Measurements from ENCODE around the gene FUT2.
"Not testable (repeated sequence)": the region's sequence is repeated elsewhere in the genome, so short reads cannot be mapped to it uniquely, and the experiment has no call there.

Gene FUT2

DNA sequence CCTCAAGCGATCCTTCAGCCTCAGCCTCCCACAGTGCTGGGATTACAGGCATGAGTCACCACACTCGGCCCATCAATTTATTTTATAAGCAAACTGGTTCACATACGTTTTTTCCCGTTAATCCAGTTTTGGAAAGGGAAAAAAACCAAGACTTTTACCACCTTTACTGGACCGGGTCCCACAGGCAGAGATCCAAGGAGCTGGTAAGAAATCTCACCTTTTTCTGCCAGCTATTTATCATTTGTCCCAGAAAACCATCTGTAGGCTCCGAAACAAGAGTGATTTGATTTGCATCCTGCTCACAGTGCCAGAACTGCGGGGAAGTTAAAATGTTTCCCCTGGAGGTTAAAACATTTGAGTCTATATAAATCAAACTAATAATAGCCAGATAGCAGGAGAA is 6.3 kb upstream of the FUT2 start (continued):
- no peak for TF ChIP-seq ZNF518A (tag by site-specific recombination; conservative IDR thresholded peaks at IDR 0.05; ENCODE audit: low read depth)
- TF ChIP-seq ZBTB17 (tag by site-specific recombination; IDR thresholded peaks at IDR 0.05) = no peak

GRCh38 chr19:48693629-48694028 is 2.1 kb upstream of the FUT2 start:
- CTCF ChIA-PET = interaction anchor here (1.0 kb wide), 1 partner anchor 13 kb away, joined by 3 read pairs; no protein-coding TSS in a partner anchor
- not testable (repeated sequence) for H3K4me1 ChIP-seq (ENCODE audit: control insufficient read depth, insufficient read depth, low read length)

DNA sequence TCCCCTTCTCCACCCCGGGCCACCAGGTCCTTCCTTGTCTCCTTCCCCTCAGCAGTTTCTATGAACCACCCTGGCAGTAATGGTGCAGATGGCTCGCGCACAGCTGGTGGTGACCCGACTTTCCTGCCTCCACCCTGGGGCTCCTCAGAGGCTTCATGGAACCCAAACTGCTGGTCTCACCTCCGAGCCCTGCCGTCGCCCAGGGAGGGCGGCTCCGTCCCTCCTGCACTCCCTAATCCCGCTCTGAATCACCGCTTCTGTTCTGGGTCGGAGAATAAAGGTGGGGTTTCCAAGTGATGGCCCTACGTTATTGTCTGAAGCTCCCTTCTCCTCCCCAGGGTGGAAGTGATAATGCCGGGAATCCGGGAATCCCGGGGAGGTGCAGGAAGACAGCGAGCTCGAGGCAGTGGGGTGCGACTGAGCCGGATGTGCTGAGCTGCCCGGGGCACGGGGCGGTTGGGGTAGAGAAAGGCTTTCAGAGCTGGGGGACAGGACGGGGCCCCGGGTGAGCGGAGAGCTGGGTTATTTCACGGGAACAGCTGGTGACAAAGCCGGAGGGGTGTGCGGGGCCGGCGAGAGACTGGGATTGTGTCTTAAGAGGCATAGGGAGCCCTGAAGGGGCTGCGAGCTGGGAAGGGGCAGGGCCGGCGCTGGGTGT is 711 bp downstream of the FUT2 start:
- no peaks in the 10 kb centered on the region; a peak in 1 of 3 replicates for H3K36me3 ChIP-seq (ENCODE audit: control insufficient read depth in 2 of 2, insufficient read depth in 1 of 2, low read length in 2 of 2)
- ChIA-PET POLR2A (interaction anchor here (0.7 kb wide), 1 partner anchor 18 kb away, joined by 5 read pairs; no protein-coding TSS in a partner anchor), CTCF (interaction anchor here (0.6 to 0.7 kb wide), 4 partner anchors 10 to 604 kb away, joined by 3 to 6 read pairs (median 4); no protein-coding TSS in a partner anchor)
- no peak overlapping the region for H3K27ac ChIP-seq (ENCODE audit: extremely low read depth, low read depth, low read length)
- H3K4me3 ChIP-seq (ENCODE audit: low read depth, low read length) = no peak overlapping the region
- H3K9me3 ChIP-seq (ENCODE audit: control insufficient read depth, insufficient read depth, low read depth, low read length) = no peaks in the 10 kb centered on the region
- 0 out of 2 replicates have a peak, but pooled peaks cover 2% of the 10 kb centered on the region for H3K4me1 ChIP-seq (ENCODE audit: control insufficient read depth, insufficient read depth, low read length)
- no peak for TF ChIP-seq ZNF146 (tag by site-specific recombination; IDR thresholded peaks at IDR 0.05)
- no peak for TF ChIP-seq ZNF664 (tag by site-specific recombination; IDR thresholded peaks at IDR 0.05)
- TF ChIP-seq, protein P1, sequence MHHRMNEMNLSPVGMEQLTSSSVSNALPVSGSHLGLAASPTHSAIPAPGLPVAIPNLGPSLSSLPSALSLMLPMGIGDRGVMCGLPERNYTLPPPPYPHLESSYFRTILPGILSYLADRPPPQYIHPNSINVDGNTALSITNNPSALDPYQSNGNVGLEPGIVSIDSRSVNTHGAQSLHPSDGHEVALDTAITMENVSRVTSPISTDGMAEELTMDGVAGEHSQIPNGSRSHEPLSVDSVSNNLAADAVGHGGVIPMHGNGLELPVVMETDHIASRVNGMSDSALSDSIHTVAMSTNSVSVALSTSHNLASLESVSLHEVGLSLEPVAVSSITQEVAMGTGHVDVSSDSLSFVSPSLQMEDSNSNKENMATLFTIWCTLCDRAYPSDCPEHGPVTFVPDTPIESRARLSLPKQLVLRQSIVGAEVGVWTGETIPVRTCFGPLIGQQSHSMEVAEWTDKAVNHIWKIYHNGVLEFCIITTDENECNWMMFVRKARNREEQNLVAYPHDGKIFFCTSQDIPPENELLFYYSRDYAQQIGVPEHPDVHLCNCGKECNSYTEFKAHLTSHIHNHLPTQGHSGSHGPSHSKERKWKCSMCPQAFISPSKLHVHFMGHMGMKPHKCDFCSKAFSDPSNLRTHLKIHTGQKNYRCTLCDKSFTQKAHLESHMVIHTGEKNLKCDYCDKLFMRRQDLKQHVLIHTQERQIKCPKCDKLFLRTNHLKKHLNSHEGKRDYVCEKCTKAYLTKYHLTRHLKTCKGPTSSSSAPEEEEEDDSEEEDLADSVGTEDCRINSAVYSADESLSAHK (tag by site-specific recombination; IDR thresholded peaks at IDR 0.05) = peak; percentile 73; the same call in 1 of the 2 replicates

More at GRCh38 chr19:48693629-48694028, 2.1 kb upstream of the FUT2 start:
- H3K9me3 ChIP-seq (ENCODE audit: control insufficient read depth, insufficient read depth, low read depth, low read length); POLR2A ChIA-PET; H3K4me3 ChIP-seq (ENCODE audit: low read depth, low read length); H3K27ac ChIP-seq (ENCODE audit: extremely low read depth, low read depth, low read length); H3K36me3 ChIP-seq (ENCODE audit: control insufficient read depth in 2 of 2, insufficient read depth in 1 of 2, low read length in 2 of 2): not testable (repeated sequence)
- peak; percentile 36 for TF ChIP-seq GLIS1 (tag by site-specific recombination; IDR thresholded peaks at IDR 0.05)

GRCh38 chr19:48698046-48698445 is 2.3 kb downstream of the FUT2 start:
- H3K9me3 ChIP-seq (ENCODE audit: control insufficient read depth, insufficient read depth, low read depth, low read length) = no peaks in the 10 kb centered on the region
- no peak for TF ChIP-seq ZNF629 (tag by site-specific recombination; IDR thresholded peaks at IDR 0.05)
- peak; percentile 24; the same call in 1 of the 2 replicates for TF ChIP-seq ZNF768 (tag by site-specific recombination; IDR thresholded peaks at IDR 0.05)
- H3K4me1 ChIP-seq (ENCODE audit: control insufficient read depth, insufficient read depth, low read length) = 0 out of 2 replicates have a peak, but pooled peaks cover 2% of the 10 kb centered on the region
- ChIA-PET CTCF (interaction anchor here (0.8 to 1.6 kb wide), 4 partner anchors 9 to 23 kb away, joined by 3 to 4 read pairs (median 3); no protein-coding TSS in a partner anchor), POLR2A (interaction anchor here (1.0 to 1.8 kb wide), 2 partner anchors 10 to 16 kb away, joined by 3 to 8 read pairs; no protein-coding TSS in a partner anchor)
- no peak overlapping the region for H3K4me3 ChIP-seq (ENCODE audit: low read depth, low read length)
- H3K27ac ChIP-seq (ENCODE audit: extremely low read depth, low read depth, low read length) = no peak overlapping the region
- no peaks in the 10 kb centered on the region; a peak in 1 of 3 replicates for H3K36me3 ChIP-seq (ENCODE audit: control insufficient read depth in 2 of 2, insufficient read depth in 1 of 2, low read length in 2 of 2)

Data from HEK293 (cell line).